Stomach (tissue), 9 donors: ENCODE data around the gene USP16. TPM values are rescaled to one million over a fixed set of nuclear protein-coding genes. Genes with fewer than 3 reads are reported as not detected.
"Not testable (repeated sequence)": the region's sequence is repeated elsewhere in the genome, so short reads cannot be mapped to it uniquely, and the experiment has no call there.

ENCODE experiments used
- DNase-seq, 2 donors: peaks; one replicate each; pipeline versions ENCODE4 v3.0.0 to v3.0.0-alpha.2; 2013 to 2019
- H3K27ac ChIP-seq, 5 donors: fragments of 200-600 bp in 4 of 5; sonication (generic) in 4 of 5; one replicate each; pipeline ENCODE4 v1.5.1; 2013 to 2019; ENCODE audit warnings: mild to moderate bottlenecking in 1 of 5, moderate library complexity in 1 of 5
- H3K27me3 ChIP-seq, 3 donors: fragments of 200-600 bp; sonication (generic); one replicate each; pipeline ENCODE4 v1.5.1; 2017 to 2019; ENCODE audit warnings: mixed run types in 1 of 3
- H3K36me3 ChIP-seq, 4 donors: fragments of 200-600 bp; sonication (generic); 1 replicate in 3 of 4; 2 replicates in 1 of 4; pipeline ENCODE4 v1.5.1; 2016 to 2019
- H3K4me1 ChIP-seq, 4 donors: fragments of 200-600 bp; sonication (generic); one replicate each; pipeline ENCODE4 v1.5.1; 2016 to 2019
- H3K4me3 ChIP-seq, 4 donors: fragments of 200-600 bp; sonication (generic) in 3 of 4; one replicate each; pipeline ENCODE4 v1.5.1; 2016 to 2019; ENCODE audit warnings: mild to moderate bottlenecking in 1 of 4
- H3K9me3 ChIP-seq, 4 donors: fragments of 200-600 bp; sonication (generic); one replicate each; pipeline ENCODE4 v1.5.1; 2016 to 2019
- CTCF ChIP-seq, 7 experiments: fragments of 450-650 bp in 4 of 7; fragments of 200-600 bp in 3 of 7; sonication (generic) in 3 of 7; IDR thresholded peaks; one replicate each; pipeline ENCODE4 v1.5.1; 2016 to 2019; ENCODE audit warnings: antibody characterized with exemption in 7 of 7, control low read depth in 2 of 7, mild to moderate bottlenecking in 1 of 7
- EP300 ChIP-seq: sonication (generic); formaldehyde crosslinking; IDR thresholded peaks from one replicate; pipeline ENCODE4 v1.6.1; 2017; ENCODE audit warnings: antibody characterized with exemption
- POLR2A ChIP-seq, 4 donors: fragments of 450-650 bp; IDR thresholded peaks; one replicate each; pipeline ENCODE4 v1.6.1; 2016; ENCODE audit warnings: antibody characterized with exemption in 4 of 4, control low read depth in 2 of 4, mild to moderate bottlenecking in 1 of 4, moderate library complexity in 1 of 4
- POLR2AphosphoS5 ChIP-seq, 3 donors: sonication (generic); formaldehyde crosslinking; IDR thresholded peaks; one replicate each; pipeline ENCODE4 v1.6.1; 2016; ENCODE audit warnings: antibody characterized with exemption in 3 of 3
- WGBS, 5 donors: extraction: QIAGEN DNeasy Blood & Tissue Kit in 3 of 5; methylation state at CpG; one replicate each; pipeline versions ENCODE4 v1.1.5 to v1.1.7; 2013 to 2018; 5-methylcytosine and 5-hydroxymethylcytosine counted together
- intact Hi-C: fragments of 100-400 bp; cut with DNase I; formaldehyde crosslinking; loops from one replicate; pipeline ENCODE4 v1.15.1; 2023; ENCODE audit warnings: low total_unique reads
- polyA plus RNA-seq, 3 donors: library from polyadenylated mRNA; stranded (reverse); fragments of 200-250 nt; gene quantifications; one replicate each; pipeline ENCODE4 v1.2.3, GENCODE V29; 2013
- total RNA-seq, 5 donors: library from RNA; depleted of rRNA; stranded (reverse); fragments of >200 nt; gene quantifications; one replicate each; pipeline versions ENCODE4 v1.1.0 to v1.2.3, GENCODE V29; 2014 to 2016
- donor health status: healthy with polysubstance abuse.
- donor health status: Bipolar disorder and iron deficiency.
- donor health status: healthy.

USP16 gene
- total and polyA plus RNA-seq, 8 donors: 9.3 to 54.5 (median 29.2) TPM

- Histone ChIP-seq H3K27me3 (no peaks in the 10 kb centered on the region), H3K4me3 (no peak overlapping the region), H3K4me1 (peaks cover 0 to 12% (median 10%) of the 10 kb centered on the region in 4 donors), H3K27ac (no peak overlapping the region), H3K36me3 (peaks cover 0 to 40% (median 34%) of the 10 kb centered on the region in 4 donors), H3K9me3 (no peaks in the 10 kb centered on the region)
- no peak for DNase-seq
- WGBS, 5 donors: 80 to 88% (median 85%) methylated on average over 3 of the region's 3 CpGs
- intact Hi-C loops: no loop called here
- TF ChIP-seq CTCF (IDR thresholded peaks at IDR 0.05) (no peak), EP300 (no peak), POLR2AphosphoS5 (IDR thresholded peaks at IDR 0.05) (no peak), POLR2A (IDR thresholded peaks at IDR 0.05) (no peak)
Measured at GRCh38 chr21:29007810-29008209, 16.7 kb upstream of the USP16 start.

DNA sequence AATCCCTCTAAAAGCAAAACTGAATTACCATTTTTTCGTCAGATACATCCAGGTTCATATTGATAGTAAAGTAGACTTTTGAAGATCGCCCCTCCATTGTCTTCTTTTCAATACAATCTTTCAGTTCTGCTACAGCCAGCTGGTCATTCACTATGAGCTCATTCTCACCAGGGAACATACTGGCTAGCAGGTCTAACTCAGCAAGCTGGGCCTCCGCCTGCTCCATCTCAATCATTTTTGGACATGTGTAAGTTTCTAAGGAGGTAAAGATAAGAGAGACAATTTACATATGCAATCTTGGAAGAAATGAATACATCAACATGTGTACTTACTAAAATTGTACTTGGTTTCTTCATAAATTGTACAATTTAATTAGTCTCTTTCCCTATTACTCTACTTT, 16.1 kb upstream of the USP16 start:
- H3K9me3 ChIP-seq: no peaks in the 10 kb centered on the region
- 92 to 96% (median 95%) methylated on average over 3 of the region's 3 CpGs for WGBS, 5 donors
- no peak overlapping the region for H3K4me3 ChIP-seq
- peaks cover 0 to 7% (median 6%) of the 10 kb centered on the region in 4 donors for H3K4me1 ChIP-seq
- H3K36me3 ChIP-seq: peaks cover 0 to 40% (median 34%) of the 10 kb centered on the region in 4 donors
- no peak for TF ChIP-seq POLR2AphosphoS5 (IDR thresholded peaks at IDR 0.05)
- no peak for TF ChIP-seq POLR2A (IDR thresholded peaks at IDR 0.05)
- intact Hi-C loops: no loop called here
- no peak overlapping the region for H3K27ac ChIP-seq
- DNase-seq: no peak
- no peaks in the 10 kb centered on the region for H3K27me3 ChIP-seq

DNA sequence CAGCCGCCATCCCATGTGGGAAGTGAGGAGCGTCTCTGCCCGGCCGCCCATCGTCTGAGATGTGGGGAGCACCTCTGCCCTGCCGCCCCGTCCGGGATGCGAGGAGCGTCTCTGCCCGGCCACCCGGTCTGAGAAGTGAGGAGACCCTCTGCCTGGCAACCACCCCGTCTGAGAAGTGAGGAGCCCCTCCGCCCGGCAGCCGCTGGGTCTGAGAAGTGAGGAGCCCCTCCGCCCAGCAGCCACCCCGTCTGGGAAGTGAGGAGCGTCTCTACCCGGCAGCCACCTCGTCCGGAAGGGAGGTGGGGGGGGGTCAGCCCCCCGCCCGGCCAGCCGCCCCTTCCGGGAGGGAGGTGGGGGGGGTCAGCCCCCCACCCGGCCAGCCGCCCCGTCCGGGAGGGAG, 13.2 kb upstream of the USP16 start:
- DNase-seq, H3K4me1 ChIP-seq, H3K27me3 ChIP-seq, H3K27ac ChIP-seq, H3K9me3 ChIP-seq, intact Hi-C loops, H3K4me3 ChIP-seq: not testable (repeated sequence)
- 96 to 100% (median 98%) methylated on average over 1 to 19 of the region's 30 CpGs; no CpG with 5 or more reads in 1 of the 5 donors for WGBS, 5 donors
- H3K36me3 ChIP-seq: peaks cover 0 to 33% (median 26%) of the 10 kb centered on the region in 4 donors

DNA sequence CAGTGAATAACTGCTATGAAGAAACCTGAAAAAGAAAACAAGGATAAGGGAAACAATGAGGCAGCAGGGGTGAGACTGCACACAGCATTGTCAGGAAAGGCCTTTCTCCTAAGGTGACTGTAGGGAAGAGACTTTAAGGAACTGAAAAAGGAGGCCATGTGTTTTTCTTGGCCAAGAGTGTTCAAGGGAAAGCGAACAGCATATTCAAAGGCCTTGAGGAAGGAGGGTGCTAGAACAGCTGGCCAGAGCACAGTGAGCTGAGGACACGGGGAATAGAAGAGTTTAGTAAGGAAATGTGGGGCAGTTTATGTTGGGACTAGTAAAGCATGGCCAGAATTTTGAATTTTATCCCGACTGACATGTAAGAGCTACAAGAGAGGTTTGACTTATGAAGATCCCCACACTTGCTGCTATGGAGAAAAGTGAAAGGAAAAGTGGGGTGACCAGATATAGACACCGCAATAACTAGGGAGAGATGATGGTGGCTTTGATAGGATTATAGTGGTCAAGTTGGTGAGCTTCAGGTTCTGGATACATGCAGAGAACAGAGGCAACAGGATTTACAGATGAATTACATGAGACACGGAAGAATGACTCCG, 6.7 kb upstream of the USP16 start:
- intact Hi-C loops: no loop called here
- no peak for TF ChIP-seq POLR2A (IDR thresholded peaks at IDR 0.05)
- TF ChIP-seq POLR2AphosphoS5 (IDR thresholded peaks at IDR 0.05): no peak
- no peak for TF ChIP-seq EP300
- no peak for TF ChIP-seq CTCF (IDR thresholded peaks at IDR 0.05)
- DNase-seq: no peak
- Histone ChIP-seq H3K4me1 (peaks cover 12 to 22% (median 19%) of the 10 kb centered on the region in 4 donors), H3K27me3 (no peaks in the 10 kb centered on the region), H3K9me3 (no peaks in the 10 kb centered on the region), H3K27ac (peak overlapping the region in 1 of 5 donors; percentile 17), H3K36me3 (no peaks in the 10 kb centered on the region), H3K4me3 (peak overlapping the region; percentile 69 to 94 (median 87))
- WGBS, 5 donors: 71 to 83% (median 74%) methylated on average over 6 of the region's 6 CpGs

DNA sequence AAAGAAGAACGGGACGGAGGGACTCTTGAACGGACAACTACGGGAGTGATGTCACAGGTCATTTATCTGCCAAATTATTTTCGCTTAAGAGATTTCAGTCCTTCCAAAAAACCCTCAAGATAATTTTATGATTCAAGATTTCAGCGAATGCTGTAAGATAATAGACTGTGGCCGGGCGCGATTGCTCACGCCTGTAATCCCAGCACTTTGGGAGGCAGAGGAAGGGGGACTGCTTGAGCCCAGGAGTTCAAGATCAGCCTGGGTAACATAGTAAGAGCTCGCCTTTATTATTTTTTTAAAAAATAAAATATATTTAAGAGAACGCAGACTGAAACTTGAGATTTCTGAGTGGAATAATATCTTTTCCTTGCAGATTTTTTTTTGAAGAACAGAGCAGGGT, 5.9 kb upstream of the USP16 start:
- intact Hi-C loops: no loop called here
- H3K27me3 ChIP-seq: no peaks in the 10 kb centered on the region
- H3K4me1 ChIP-seq: peaks cover 12 to 28% (median 20%) of the 10 kb centered on the region in 4 donors
- no peaks in the 10 kb centered on the region for H3K36me3 ChIP-seq
- DNase-seq: no peak
- peak overlapping the region in 4 of 5 donors; percentile 84 to 91 (median 84) for H3K27ac ChIP-seq
- TF ChIP-seq CTCF (IDR thresholded peaks at IDR 0.05): no peak
- no peak for TF ChIP-seq EP300
- peak overlapping the region; percentile 69 to 94 (median 87) for H3K4me3 ChIP-seq
- H3K9me3 ChIP-seq: no peaks in the 10 kb centered on the region
- 3 to 14% (median 9%) methylated on average over 12 of the region's 12 CpGs for WGBS, 5 donors
